GM12891 (cell line): ENCODE measurements around the gene ZBTB47.

Source experiments
- DNase-seq: peaks from one replicate; pipeline ENCODE4 v3.0.0; 2011; ENCODE audit warnings: low spot score; ENCODE audit not compliant: insufficient read length
- FAIRE-seq: peaks from 2 replicates; lab custom pipeline; 2011; peaks lifted over from hg19 to GRCh38; lab: Jason Lieb, UNC
- PAX5 ChIP-seq: IDR thresholded peaks from 2 replicates; pipeline ENCODE4 v1.6.1; 2011; ENCODE audit warnings: low read length, moderate library complexity, mild to moderate bottlenecking; ENCODE audit not compliant: insufficient read depth, severe bottlenecking
- POLR2A ChIP-seq: IDR thresholded peaks from 2 replicates; pipeline ENCODE4 v1.6.1; 2011; ENCODE audit warnings: low read depth, low read length, control low read depth
- POLR2AphosphoS5 ChIP-seq: IDR thresholded peaks from 2 replicates; pipeline ENCODE4 v1.6.1; 2011; ENCODE audit warnings: low read depth, low read length, control low read depth
- POU2F2 ChIP-seq: IDR thresholded peaks from 2 replicates; pipeline ENCODE4 v1.6.1; 2011; ENCODE audit warnings: low read depth, mild to moderate bottlenecking, control low read depth, low read length, moderate library complexity
- SPI1 ChIP-seq: IDR thresholded peaks from 2 replicates; pipeline ENCODE4 v1.6.1; 2011; ENCODE audit warnings: low read depth, low read length, control low read depth
- TAF1 ChIP-seq: IDR thresholded peaks from 2 replicates; pipeline ENCODE4 v1.6.1; 2011; ENCODE audit warnings: low read depth, low read length, control low read depth

The ZBTB47 gene

GRCh38 chr3:42663581-42664437 is 10.3 kb downstream of the ZBTB47 start:
- TF ChIP-seq TAF1, result no peak
- no peak for TF ChIP-seq PAX5
- no peak for TF ChIP-seq POLR2A
- TF ChIP-seq SPI1, result peak; percentile 44; the same call in 1 of the 2 replicates
- TF ChIP-seq POU2F2, result no peak
- peak; percentile 92 for FAIRE-seq

DNA sequence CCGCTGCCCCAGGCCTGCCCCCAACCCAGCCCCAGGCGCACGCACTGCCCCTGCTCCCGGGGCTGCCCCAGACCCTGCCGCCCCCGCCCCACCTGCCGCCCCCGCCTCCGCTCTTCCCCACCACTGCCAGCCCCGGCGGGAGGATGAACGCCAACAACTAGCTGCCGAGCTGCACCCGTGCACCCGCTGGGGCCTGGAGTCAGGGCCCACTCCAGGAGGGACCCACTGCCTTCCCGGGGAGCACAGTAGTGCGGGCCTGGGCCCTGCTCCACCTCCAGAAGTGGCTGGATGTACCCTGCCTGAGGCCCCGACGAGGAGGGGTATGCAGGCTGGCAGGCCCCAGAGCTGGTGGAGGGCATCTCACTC is 10.9 kb downstream of the ZBTB47 start:
- TF ChIP-seq POLR2AphosphoS5, result no peak
- TF ChIP-seq POU2F2, result no peak
- TF ChIP-seq PAX5, result no peak
- TF ChIP-seq TAF1, result no peak
- DNase-seq (no peak), FAIRE-seq (no peak)

More at GRCh38 chr3:42663581-42664437, 10.3 kb downstream of the ZBTB47 start:
- peak; percentile 67 for DNase-seq

DNA sequence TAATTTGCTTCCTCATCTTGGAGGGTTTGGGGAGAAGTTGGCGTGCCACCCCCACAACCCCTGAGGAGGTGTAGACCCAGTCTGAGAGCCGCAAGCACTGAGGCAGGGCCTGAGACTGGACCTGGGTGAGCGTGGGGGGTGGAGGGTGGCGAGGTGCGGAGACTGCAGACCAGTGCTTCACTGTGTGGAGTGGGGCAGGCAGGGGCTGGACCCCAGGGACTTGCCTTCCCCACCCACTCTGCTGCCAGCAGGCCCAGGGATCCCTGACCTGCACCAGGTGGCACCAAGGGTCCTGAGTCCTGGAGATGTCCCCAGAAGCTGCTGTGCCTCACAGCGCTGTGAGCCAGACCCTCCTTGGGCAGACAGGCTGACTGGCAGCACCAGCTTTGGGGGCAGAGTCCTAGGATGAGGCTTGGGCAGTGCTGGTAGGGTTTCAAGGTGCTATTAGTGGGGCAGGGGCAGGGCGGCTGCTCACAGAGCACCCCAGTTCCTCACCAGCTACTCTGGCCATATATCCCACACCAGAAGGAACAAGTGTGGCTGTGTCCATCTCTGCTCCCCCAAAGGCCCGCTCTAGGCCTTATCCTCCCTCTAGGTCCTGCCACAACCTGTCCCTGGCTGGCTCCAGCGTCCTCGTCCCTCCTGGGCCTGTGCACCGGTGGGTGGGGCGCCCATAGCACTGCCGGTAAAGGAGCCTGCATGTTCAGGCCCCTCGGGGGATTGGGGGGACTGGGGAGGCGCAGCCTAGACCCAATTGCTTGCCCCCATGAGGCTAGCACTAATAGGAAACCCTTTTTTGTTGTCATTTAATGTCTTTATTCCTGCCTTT is 11.8 kb downstream of the ZBTB47 start:
- no peak for TF ChIP-seq SPI1
- TF ChIP-seq PAX5, result no peak
- no peak for TF ChIP-seq POLR2AphosphoS5
- no peak for TF ChIP-seq POU2F2
- TF ChIP-seq POLR2A, result no peak
- no peak for FAIRE-seq
- peak; percentile 8 for DNase-seq

GRCh38 chr3:42666022-42666421 is 12.5 kb downstream of the ZBTB47 start:
- DNase-seq (peak; percentile 9), FAIRE-seq (no peak)
- TF ChIP-seq SPI1, result no peak
- TF ChIP-seq POLR2AphosphoS5, result no peak
- TF ChIP-seq POU2F2, result no peak
- TF ChIP-seq PAX5, result no peak
- no peak for TF ChIP-seq TAF1
- TF ChIP-seq POLR2A, result no peak

GRCh38 chr3:42666577-42666998 is 13.1 kb downstream of the ZBTB47 start:
- DNase-seq (no peak), FAIRE-seq (no peak)
- TF ChIP-seq SPI1 (no peak), POLR2AphosphoS5 (no peak), TAF1 (no peak), PAX5 (no peak), POU2F2 (no peak), POLR2A (no peak)

- DNase-seq, result no peak
- TF ChIP-seq SPI1, result no peak
- TF ChIP-seq TAF1, result no peak
- TF ChIP-seq POLR2A, result no peak
- no peak for TF ChIP-seq PAX5
- no peak for TF ChIP-seq POLR2AphosphoS5
- no peak for TF ChIP-seq POU2F2
- FAIRE-seq, result no peak
Measured at GRCh38 chr3:42667096-42667522, 13.6 kb downstream of the ZBTB47 start.

- DNase-seq (no peak), FAIRE-seq (no peak)
- no peak for TF ChIP-seq TAF1
- TF ChIP-seq POU2F2, result no peak
- TF ChIP-seq SPI1, result no peak
- no peak for TF ChIP-seq POLR2AphosphoS5
Measured at GRCh38 chr3:42667523-42668412, 14.3 kb downstream of the ZBTB47 start.

- no peak for FAIRE-seq
- DNase-seq, result no peak
- TF ChIP-seq POLR2A (no peak), POU2F2 (no peak), TAF1 (no peak), PAX5 (no peak), SPI1 (no peak), POLR2AphosphoS5 (no peak)
Measured at GRCh38 chr3:42668413-42668760, 14.9 kb downstream of the ZBTB47 start.

DNA sequence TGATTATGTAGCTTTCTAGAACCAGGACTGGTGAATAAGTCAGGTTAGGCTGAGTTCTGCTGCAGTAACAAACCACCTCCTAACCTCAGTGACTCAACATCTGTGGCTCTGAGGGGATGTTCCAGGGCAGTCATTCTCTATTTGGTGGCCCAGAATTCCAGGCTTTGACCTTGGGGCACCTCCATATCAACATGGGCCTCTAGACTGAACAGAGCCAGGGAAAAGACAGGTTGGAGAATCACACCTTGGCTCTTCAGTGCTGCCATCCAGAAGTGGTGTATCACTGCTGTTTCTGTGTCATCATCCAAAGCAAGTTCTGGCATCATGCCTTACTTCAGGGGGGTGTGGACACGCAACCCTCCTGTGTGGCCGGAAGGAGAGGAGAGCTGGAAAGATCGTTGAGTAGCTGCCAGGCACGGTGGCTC is 15.3 kb downstream of the ZBTB47 start:
- FAIRE-seq (no peak), DNase-seq (no peak)

More for the DNA sequence above, 15.3 kb downstream of the ZBTB47 start:
- TF ChIP-seq TAF1, result no peak
- TF ChIP-seq POLR2AphosphoS5, result no peak
- TF ChIP-seq POLR2A, result no peak
- TF ChIP-seq SPI1, result no peak
- no peak for TF ChIP-seq PAX5
- no peak for TF ChIP-seq POU2F2
